ENCODE measurements around the gene VPS16. TPM values are rescaled to one million over a fixed set of nuclear protein-coding genes. Genes with fewer than 3 reads are reported as not detected.

Gene VPS16
- total RNA-seq, 1 experiment from 2014 or later, result 38.1 TPM

GRCh38 chr20:2804041-2804828, 36.3 kb upstream of the VPS16 start:
- CTCF ChIA-PET, result no interaction called here
- Histone ChIP-seq H3K9ac (ENCODE audit: low read length) (no peak overlapping the region), H3K4me1 (ENCODE audit: control insufficient read depth in 1 of 2, insufficient read depth in 2 of 2, low read length in 2 of 2) (peaks cover 4 to 7% of the 10 kb centered on the region in 2 experiments; a peak in 3 of 4 replicates), H3K4me2 (ENCODE audit: low read length) (no peak overlapping the region), H3K36me3 (ENCODE audit: control insufficient read depth in 1 of 2, insufficient read depth in 2 of 2, low read length in 2 of 2) (no peaks in the 10 kb centered on the region), H3K79me2 (ENCODE audit: insufficient read depth, low read length) (no peaks in the 10 kb centered on the region), H3K4me3 (replicated peaks in 1 of 2; ENCODE audit: low read depth in 1 of 2, low read length in 2 of 2) (no peak overlapping the region), H3K9me3 (ENCODE audit: control insufficient read depth in 1 of 2, insufficient read depth in 1 of 2, low read depth in 1 of 2, low read length in 2 of 2) (no peaks in the 10 kb centered on the region), H2AFZ (ENCODE audit: low read depth, low read length, poor library complexity, severe bottlenecking) (no peak overlapping the region), H3K9me2 (ENCODE audit: insufficient read depth) (no peaks in the 10 kb centered on the region), H3K27me3 (ENCODE audit: insufficient read depth, low read length) (peaks cover 4% of the 10 kb centered on the region; the same call in 1 of the 2 replicates), H4K20me1 (ENCODE audit: insufficient read depth) (no peaks in the 10 kb centered on the region), H3K27ac (ENCODE audit: low read depth, low read length) (no peak overlapping the region)
- ATAC-seq (no peak), DNase-seq (ENCODE audit: low read depth, low spot score) (no peak)
- TF ChIP-seq SIN3A (IDR thresholded peaks at IDR 0.05; ENCODE audit: low read depth), result no peak
- no peak for TF ChIP-seq POLR2AphosphoS5 (IDR thresholded peaks at IDR 0.05; ENCODE audit: low read depth, low read length)
- TF ChIP-seq ELF1 (IDR thresholded peaks at IDR 0.05; ENCODE audit: borderline replicate concordance, low read depth), result no peak
- TF ChIP-seq, protein P1, sequence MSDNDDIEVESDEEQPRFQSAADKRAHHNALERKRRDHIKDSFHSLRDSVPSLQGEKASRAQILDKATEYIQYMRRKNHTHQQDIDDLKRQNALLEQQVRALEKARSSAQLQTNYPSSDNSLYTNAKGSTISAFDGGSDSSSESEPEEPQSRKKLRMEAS (IDR thresholded peaks at IDR 0.05), result no peak
- TF ChIP-seq POLR2A (IDR thresholded peaks at IDR 0.05; ENCODE audit: borderline replicate concordance, extremely low read depth, insufficient read depth, insufficient read length), result no peak
- TF ChIP-seq ZFX (IDR thresholded peaks at IDR 0.05), result no peak
- RAD21 ChIA-PET (ENCODE audit: low non-redundant PET in 1 of 2, low total read pairs in 2 of 2, uncharacterized antibody in 2 of 2, unreplicated experiment in 2 of 2), result no interaction called here
- no TSS peak for BruUV-seq (replicated peaks)
- intact Hi-C loops (cut with micrococcal nuclease), result no loop called here
- POLR2A ChIA-PET, result no interaction called here

GRCh38 chr20:2804852-2805688, 35.5 kb upstream of the VPS16 start:
- Histone ChIP-seq H3K27ac (ENCODE audit: low read depth, low read length) (no peak overlapping the region), H3K4me1 (ENCODE audit: control insufficient read depth in 1 of 2, insufficient read depth in 2 of 2, low read length in 2 of 2) (peaks cover 3 to 5% of the 10 kb centered on the region in 2 experiments; a peak in 2 of 4 replicates), H3K27me3 (ENCODE audit: insufficient read depth, low read length) (peaks cover 4% of the 10 kb centered on the region; the same call in 1 of the 2 replicates), H3K79me2 (ENCODE audit: insufficient read depth, low read length) (no peaks in the 10 kb centered on the region), H3K4me3 (replicated peaks in 1 of 2; ENCODE audit: low read depth in 1 of 2, low read length in 2 of 2) (no peak overlapping the region), H3K9ac (ENCODE audit: low read length) (no peak overlapping the region), H3K9me3 (ENCODE audit: control insufficient read depth in 1 of 2, insufficient read depth in 1 of 2, low read depth in 1 of 2, low read length in 2 of 2) (no peaks in the 10 kb centered on the region), H3K36me3 (ENCODE audit: control insufficient read depth in 1 of 2, insufficient read depth in 2 of 2, low read length in 2 of 2) (no peaks in the 10 kb centered on the region), H3K4me2 (ENCODE audit: low read length) (no peak overlapping the region), H4K20me1 (ENCODE audit: insufficient read depth) (no peaks in the 10 kb centered on the region), H2AFZ (ENCODE audit: low read depth, low read length, poor library complexity, severe bottlenecking) (no peak overlapping the region), H3K9me2 (ENCODE audit: insufficient read depth) (no peaks in the 10 kb centered on the region)
- ChIA-PET POLR2A (no interaction called here), RAD21 (ENCODE audit: low non-redundant PET in 1 of 2, low total read pairs in 2 of 2, uncharacterized antibody in 2 of 2, unreplicated experiment in 2 of 2) (no interaction called here), CTCF (no interaction called here)
- DNase-seq (ENCODE audit: low read depth, low spot score) (no peak), ATAC-seq (no peak)
- intact Hi-C loops (cut with micrococcal nuclease), result no loop called here
- BruUV-seq (replicated peaks), result no TSS peak
- TF ChIP-seq, protein P1 (IDR thresholded peaks at IDR 0.05), result no peak
- no peak for TF ChIP-seq POLR2AphosphoS5 (IDR thresholded peaks at IDR 0.05; ENCODE audit: low read depth, low read length)
- no peak for TF ChIP-seq TCF7L2 (IDR thresholded peaks at IDR 0.05; ENCODE audit: borderline replicate concordance, extremely low read depth, insufficient read depth, insufficient read length)
- no peak for TF ChIP-seq EZH2 (IDR thresholded peaks at IDR 0.05)
- no peak for TF ChIP-seq ZFX (IDR thresholded peaks at IDR 0.05)
- no peak for TF ChIP-seq CTCF (IDR thresholded peaks at IDR 0.05 in 2 of 3, conservative IDR thresholded peaks at IDR 0.05 in 1 of 3; ENCODE audit: borderline replicate concordance in 1 of 3, insufficient read depth in 1 of 3, low read depth in 2 of 3, low read length in 2 of 3)
- TF ChIP-seq REST (IDR thresholded peaks at IDR 0.05; ENCODE audit: low read depth), result no peak
- no peak for TF ChIP-seq EGR1 (IDR thresholded peaks at IDR 0.05; ENCODE audit: low read depth)
